DMS79 treated with DMSO at 0.1 percent for 48 hours (cell line): ENCODE measurements around the gene AKAP13.

Experiments
- DNase-seq: peaks from one replicate; lab custom pipeline; 2025; lab: John Stamatoyannopoulos, UW

AKAP13 gene

GRCh38 chr15:85770096-85771041 is 390.0 kb downstream of the AKAP13 start:
- DNase-seq, result no peak

GRCh38 chr15:85771271-85771670 is 390.9 kb downstream of the AKAP13 start:
- no peak for DNase-seq

DNA sequence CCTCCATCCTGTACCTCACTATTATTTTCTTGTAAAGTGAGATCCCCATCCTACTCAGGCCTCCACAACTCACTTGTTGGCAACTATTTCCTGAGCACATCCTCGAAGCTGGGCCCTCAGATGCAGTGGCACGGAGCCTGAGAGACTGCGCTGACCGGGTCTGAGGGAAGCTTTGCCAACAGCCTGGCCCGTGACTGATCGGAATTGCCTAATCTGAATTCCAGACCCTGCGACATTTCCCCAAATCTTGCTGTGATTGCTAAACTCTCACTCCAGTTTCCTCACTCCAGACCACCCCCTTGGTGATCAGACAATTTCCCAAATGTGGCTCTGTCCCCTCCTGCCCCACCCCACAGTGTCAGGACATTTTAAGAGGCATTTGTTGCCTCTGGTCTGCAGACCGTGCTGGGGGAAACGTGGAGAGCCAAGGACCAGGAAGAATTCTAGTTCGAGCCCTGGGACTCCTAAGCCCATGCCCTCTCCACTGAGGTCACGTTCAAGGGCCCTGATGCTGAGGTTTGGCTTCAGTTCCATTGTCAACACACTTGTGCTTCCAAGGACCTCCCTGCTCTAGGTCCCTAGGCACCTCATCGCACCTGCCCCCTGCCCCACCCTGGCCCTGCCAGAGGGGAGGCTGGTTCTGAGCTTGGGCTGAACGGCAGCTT is 391.5 kb downstream of the AKAP13 start:
- peak; percentile 14 for DNase-seq

GRCh38 chr15:85772668-85773067 is 392.3 kb downstream of the AKAP13 start:
- DNase-seq, result peak; percentile 15

DNA sequence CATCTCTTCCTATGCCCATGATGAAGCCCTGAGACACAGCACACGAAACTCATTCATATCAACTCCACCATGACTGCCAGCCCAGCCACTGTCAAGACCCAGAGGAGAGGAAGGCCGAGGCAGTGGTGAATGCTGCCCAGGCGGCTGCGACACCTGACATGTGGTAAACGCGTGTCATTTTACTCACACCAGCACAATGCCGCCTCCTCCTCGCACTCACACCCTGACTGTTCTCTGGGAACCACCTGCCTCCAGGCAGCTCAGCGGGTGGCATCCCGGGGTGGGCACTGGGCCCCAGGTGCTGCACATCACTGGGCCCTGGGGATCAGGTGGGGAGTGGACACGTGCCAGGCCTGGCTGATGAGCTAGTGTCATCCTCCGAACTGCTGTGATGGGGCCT is 392.8 kb downstream of the AKAP13 start:
- DNase-seq, result no peak

DNA sequence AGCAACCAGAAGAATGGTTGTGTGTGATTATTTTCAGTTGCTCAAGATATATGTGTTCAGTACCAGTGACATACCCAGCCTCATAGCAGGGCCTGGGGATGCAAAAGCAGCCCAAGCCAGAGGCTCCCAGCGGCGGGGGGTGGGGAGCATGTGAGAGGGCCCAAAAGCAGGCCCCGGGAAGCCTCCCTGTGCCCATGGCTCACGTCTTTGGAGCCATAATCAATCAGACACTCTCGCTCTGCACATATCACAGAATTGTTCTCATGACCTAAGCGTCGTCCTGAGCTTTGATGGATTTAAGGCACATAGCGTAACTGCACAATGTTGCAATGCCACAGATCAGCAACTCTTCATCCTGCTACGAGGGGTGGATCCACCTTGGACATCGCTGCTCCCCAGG is 393.6 kb downstream of the AKAP13 start:
- DNase-seq, result no peak

- DNase-seq, result no peak
These were observed 397.1 kb downstream of the AKAP13 start for GRCh38 chr15:85777250-85778106.

- DNase-seq, result no peak
These were observed 397.8 kb downstream of the AKAP13 start for GRCh38 chr15:85778107-85778776.

DNA sequence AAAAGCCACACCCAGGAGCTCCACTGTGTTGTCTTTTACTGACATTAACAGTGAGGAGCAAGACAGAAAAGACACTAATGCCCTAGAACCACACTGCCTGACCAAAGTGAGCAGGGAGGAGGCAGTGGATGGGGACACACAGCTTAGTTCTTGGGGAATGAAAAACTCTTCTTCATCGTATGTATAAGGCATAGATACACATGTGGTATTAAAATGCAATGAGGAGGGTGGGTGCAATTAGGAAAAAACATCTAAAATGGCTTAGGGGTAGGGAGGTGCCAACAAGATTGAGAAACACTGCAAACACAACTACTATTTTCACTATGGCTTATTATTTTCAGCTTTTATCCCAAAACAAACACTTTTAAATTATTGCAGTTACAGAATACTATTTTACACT is 398.8 kb downstream of the AKAP13 start:
- DNase-seq, result no peak

DNA sequence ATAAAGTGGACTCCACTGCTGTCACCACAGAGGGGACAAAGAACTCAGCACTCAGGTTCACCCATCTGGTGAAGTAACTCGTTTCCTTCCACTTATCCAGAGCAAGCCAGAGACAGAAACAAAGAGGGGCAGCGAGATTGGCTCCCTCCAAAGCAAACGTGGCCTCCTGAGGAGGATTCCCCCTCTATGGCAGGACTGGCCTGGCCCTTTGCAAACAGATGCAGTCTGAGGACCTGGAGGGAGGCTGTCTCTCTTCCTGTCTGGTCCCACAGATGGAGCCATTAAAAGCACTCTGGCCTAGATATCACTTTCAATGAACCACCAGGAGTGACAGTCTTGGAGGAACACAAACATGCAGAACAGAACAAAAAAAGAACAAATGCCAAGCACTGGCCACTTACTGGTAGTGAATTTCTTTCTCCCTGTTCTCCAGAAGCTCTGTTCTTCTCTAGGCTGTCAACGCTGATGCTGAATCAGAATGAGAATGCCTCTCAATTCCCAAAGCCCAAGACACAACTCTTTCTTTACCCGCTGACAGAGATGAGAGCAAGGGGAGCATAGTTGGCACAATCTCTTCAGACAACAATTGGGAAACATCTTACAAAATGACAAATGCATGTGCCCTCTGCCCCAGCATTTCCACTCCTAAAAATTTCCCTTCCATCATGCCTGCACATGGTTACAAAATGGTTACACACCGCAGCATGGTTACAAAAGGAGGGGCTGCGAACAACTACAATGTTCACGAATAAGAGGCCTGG is 400.0 kb downstream of the AKAP13 start:
- no peak for DNase-seq

GRCh38 chr15:85781099-85781498 is 400.7 kb downstream of the AKAP13 start:
- DNase-seq, result no peak

GRCh38 chr15:85782064-85782463 is 401.7 kb downstream of the AKAP13 start:
- no peak for DNase-seq

GRCh38 chr15:85785887-85786780 is 405.7 kb downstream of the AKAP13 start:
- DNase-seq, result peak; percentile 62

- DNase-seq, result no peak
These were observed 406.3 kb downstream of the AKAP13 start for GRCh38 chr15:85786781-85787114.

DNA sequence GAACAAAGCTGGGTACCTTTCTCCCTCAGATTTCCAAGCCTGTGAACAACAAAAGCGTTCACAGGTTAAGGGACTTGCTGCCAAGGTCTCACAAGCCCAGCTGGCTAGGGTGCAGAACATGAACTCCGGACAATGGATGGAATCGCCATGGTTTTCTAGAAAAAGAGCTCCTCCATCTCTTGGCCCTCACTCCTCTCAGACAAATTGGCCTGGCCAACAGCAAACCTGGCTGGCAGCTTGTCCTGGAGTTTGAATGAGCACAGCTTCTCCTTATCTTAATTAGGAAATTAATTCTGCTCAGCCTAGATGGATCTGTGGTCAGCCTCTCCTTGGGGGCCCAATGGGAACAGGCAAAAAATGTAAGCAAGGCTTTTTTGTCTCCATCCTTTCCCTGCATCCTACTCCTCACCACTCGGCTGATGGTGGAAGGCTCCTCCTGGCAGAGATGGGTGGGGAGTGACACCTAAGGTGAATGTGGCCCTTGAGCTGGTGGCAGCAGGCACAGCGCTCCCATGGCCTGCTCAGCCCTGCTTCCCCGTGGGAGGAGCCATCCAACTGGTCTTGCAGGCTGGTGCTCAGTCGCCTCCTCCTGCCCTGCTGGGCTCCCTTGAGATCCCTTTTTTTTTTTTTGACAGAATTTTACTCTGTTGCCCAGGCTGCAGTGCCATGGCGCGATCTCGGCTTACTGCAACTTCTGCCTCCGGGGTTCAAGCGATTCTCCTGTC is 408.5 kb downstream of the AKAP13 start:
- DNase-seq, result no peak

GRCh38 chr15:85789496-85789875 is 409.1 kb downstream of the AKAP13 start:
- DNase-seq, result no peak

DNA sequence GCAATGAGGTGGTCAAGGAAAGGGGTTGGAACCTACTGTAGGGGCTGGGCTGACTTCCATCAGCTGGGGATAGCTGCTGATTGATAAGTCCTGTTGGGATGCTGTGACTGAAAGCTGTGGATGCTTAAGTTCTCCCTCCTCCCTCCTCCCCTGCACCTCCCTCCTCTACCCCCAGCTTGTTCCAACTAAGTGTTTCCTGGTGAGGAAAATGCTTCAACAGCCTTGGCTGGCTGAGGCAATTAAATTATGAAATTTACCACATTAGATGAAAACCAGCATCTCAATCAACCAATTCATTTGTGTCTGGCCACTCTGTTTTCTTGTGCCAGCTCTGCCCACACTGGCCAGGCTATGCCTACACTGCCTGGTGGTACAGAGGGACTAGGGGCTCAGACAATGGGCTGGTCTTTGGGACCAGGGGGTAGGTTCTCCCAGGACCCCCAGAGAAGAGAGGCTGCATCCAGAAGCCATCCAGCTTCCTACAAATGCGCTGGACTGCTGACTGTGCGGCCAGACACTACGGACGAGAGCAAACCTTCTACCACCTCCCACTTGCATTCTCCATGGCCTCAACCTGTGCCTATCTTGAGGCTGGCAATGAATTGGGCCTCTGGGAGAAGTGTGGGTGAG is 411.8 kb downstream of the AKAP13 start:
- no peak for DNase-seq

DNA sequence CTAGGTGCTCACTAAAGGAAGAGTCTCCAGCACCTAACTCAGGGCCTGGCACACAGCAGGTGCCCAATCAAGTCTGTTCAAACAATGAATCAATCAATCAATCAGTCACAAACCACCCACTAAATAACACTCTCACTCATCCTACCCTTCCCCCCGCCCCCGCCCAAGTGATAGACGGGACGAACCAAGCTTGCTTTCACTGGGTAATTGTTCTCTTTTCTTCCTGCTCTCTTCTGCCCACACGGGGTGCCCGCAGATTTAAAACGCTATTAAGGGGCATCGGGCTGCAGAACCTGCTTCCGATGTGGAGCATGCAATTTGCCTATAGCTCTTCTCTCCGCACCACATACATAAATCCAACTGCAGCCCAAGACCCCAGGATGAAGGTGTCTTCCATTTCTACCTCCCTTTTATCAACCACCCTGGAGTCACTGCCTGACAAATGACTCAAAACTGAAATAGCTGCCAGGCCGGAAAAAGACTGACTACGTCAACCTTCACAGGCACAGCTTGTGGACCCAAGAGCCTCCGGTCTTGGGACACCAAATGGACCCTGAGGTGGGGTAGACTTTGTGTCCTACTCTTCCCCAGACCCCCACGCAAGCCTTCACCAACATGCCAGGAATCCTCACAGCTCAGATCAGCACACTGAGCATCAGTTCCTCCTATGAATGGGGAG is 412.6 kb downstream of the AKAP13 start:
- DNase-seq, result no peak
